AG09319 (cell line): ENCODE measurements around the gene GBP7.
"Not testable (repeated sequence)": the region's sequence is repeated elsewhere in the genome, so short reads cannot be mapped to it uniquely, and the experiment has no call there.

Source experiments
- DNase-seq: peaks from one replicate; pipeline ENCODE4 v3.0.0-alpha.2; 2010; ENCODE audit warnings: low read depth; ENCODE audit errors: extremely low read depth
- TF ChIP-seq, protein P1 (sequence below): IDR thresholded peaks from 2 replicates; pipeline ENCODE4 v1.5.1; 2011; ENCODE audit warnings: low read depth, mild to moderate bottlenecking, inconsistent platforms, low read length, moderate library complexity

GBP7 gene

DNA sequence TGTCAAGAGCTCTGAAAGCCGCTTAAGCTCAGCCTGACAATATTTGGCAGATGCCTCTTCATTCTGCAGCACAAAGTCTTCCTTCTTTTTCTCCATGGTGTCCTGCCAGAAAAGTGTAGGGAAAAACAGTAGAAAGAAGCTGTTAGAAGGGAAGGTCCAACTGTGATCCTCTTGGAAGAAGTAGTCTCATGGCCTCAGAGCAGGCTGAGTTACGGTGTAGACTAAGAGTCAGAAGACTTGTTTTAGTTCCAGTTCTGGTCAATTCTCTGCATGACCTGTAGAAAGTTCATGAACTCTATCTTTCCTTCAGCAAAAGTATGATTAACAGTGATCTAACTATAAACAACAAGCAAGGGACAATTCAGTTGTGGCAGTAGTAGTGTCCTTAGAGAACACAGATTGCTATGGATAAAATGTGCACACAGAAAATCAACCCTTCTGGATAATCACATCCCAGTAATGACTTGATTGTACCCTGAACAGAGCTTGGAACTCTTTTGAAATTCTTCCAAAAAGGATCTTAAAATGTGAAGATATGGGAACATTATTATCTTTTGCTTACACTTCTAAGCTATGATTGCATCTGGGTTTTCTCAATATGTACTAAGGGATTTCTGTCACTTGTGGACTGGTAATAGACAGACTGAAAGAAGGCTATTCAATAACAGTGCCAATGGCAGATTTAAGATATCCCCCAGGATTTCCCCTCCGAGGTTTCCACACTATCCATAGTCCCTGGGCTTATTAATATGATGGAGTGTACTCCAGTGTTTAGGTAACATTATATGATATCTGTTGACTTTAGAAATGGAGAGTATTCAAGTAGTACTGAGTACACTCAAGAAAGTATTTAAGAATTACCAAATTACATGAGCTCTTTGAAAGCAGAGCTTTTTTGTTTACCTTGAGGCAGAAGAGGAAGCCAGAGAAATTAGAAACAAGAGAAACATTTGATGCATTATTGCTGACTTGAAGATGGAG lies 27.8 kb downstream of the GBP7 start:
- TF ChIP-seq, protein P1, sequence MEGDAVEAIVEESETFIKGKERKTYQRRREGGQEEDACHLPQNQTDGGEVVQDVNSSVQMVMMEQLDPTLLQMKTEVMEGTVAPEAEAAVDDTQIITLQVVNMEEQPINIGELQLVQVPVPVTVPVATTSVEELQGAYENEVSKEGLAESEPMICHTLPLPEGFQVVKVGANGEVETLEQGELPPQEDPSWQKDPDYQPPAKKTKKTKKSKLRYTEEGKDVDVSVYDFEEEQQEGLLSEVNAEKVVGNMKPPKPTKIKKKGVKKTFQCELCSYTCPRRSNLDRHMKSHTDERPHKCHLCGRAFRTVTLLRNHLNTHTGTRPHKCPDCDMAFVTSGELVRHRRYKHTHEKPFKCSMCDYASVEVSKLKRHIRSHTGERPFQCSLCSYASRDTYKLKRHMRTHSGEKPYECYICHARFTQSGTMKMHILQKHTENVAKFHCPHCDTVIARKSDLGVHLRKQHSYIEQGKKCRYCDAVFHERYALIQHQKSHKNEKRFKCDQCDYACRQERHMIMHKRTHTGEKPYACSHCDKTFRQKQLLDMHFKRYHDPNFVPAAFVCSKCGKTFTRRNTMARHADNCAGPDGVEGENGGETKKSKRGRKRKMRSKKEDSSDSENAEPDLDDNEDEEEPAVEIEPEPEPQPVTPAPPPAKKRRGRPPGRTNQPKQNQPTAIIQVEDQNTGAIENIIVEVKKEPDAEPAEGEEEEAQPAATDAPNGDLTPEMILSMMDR = no peak
- no peak for DNase-seq

DNA sequence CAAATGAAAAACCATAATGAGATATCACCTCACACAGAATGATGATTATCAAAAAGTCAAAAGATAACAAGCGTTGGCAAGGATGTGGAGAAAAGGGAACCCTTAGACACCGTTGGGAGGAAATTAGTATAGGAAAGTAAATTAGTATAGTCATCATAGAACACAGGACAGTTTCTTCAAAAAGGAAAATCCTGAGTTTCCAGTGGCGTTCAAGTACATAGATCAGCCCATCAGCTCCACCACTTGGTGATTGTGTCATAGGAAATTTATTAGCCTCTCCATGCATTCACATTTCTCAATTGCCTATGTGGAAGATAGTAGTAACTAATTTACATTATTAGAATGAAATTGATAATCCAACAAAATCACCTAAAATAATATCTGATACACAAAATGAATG lies 29.1 kb downstream of the GBP7 start:
- DNase-seq = no peak
- TF ChIP-seq, protein P1 = no peak

DNA sequence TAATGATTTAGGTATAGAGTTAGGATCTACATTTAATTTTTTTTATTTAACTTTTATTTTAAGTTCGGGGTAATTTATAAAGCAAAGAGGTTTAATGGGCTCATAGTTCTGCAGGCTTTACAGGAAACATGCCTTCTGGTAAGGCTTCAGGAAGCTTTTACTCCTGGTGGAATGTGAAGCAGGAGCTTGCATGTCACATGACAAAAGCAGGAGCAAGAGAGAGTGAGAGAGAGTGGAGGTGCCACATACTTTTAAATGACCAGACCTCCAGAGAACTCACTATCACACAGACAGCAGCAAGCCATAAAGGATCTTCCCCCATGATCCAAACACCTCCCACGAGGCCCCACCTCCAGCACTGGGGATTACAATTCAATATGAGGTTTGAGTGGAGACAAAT lies 32.3 kb downstream of the GBP7 start:
- DNase-seq = no peak
- TF ChIP-seq, protein P1 = no peak

DNA sequence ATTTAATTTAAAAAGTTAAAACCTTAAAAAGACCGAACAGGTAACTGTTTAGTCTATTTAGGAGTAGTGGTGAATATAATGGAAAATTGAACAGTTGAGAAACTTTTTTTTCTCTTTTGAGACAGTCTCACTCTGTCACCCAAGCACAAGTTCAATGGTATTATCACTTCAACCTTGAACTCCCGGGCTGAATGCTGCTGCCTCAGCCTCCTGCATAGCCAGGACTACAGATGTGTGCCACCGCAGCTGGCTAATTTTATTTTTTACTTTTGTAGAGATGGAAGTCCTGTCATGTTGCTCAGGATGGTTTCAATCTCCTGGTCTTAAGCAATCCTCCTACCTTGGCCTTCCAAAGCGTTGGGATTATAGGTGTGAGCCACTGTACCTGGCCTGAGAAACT lies 33.6 kb downstream of the GBP7 start:
- TF ChIP-seq, protein P1 = no peak
- no peak for DNase-seq

DNA sequence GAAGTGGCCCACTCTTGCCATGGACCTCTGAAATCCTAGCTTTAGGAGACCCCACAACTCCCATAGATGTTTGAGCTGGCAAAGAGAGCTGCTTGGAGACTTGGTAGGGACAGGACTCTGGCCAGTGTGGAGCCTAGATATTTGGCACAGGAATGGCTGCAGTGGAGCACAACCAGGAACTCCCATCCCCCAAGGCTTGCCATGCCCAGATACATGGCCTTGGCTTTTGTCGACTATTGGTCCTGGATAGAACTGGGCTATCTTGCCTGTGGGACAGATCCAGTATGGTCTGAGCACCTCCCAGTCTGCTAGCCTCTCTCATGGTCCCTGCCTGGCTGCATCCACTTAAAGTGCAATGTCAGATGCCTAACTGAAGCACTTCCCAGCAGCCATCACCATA lies 42.1 kb downstream of the GBP7 start:
- DNase-seq = no peak
- TF ChIP-seq, protein P1 = no peak

DNA sequence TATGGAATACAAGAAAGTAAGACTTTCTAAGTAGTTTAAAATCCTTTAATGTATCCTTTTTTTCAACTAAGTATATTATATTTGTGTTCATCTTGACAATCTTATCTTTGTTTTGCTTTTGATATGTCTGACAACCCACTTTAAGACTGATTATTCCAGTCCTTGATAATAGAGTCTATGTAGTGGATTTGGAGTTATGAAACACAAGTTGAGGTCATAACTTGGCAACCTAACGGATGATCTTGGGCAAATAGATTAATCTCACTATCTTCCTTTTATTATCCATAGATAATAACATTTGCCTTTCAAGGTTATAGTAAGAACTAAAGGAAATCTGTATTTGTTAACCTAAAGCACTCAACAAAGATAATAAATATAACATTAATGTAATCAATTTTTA lies 45.1 kb downstream of the GBP7 start:
- TF ChIP-seq, protein P1 = no peak

DNA sequence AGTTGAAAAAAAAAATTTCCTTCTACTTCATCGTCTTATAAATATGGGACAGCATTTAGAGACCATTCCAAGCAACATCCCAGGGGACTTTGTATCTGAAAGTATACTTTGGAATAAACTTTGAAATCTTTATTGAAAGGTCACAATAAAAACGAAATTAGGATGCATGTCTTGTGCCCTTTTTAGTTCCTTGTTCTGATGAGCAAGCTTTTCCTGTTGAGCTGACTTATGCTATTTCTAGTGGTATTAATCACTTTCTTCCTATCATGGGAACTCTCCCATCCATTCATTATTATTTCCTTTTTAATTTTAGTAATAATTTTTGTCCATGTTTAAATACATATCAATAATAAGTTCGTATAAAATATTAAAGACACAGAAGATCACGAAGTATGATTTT lies 45.9 kb downstream of the GBP7 start:
- TF ChIP-seq, protein P1 = no peak
- DNase-seq = no peak

More for the DNA sequence above, 45.1 kb downstream of the GBP7 start:
- no peak for DNase-seq

DNA sequence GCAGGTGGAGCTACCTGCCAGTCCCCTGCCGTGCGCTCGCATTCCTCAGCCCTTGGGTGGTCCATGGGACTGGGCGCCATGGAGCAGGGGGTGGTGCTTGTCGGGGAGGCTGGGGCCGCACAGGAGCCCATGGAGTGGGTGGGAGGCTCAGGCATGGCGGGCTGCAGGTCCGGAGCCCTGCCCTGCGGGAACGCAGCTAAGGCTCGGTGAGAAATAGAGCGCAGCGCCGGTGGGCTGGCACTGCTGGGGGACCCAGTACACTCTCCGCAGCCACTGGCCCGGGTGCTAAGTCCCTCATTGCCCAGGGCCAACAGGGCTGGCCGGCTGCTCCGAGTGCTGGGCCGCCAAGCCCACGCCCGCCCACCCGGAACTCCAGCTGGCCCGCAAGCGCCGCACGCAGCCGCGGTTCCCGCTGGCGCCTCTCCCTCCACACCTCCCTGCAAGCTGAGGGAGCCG lies 47.8 kb downstream of the GBP7 start:
- not testable (repeated sequence) for DNase-seq

DNA sequence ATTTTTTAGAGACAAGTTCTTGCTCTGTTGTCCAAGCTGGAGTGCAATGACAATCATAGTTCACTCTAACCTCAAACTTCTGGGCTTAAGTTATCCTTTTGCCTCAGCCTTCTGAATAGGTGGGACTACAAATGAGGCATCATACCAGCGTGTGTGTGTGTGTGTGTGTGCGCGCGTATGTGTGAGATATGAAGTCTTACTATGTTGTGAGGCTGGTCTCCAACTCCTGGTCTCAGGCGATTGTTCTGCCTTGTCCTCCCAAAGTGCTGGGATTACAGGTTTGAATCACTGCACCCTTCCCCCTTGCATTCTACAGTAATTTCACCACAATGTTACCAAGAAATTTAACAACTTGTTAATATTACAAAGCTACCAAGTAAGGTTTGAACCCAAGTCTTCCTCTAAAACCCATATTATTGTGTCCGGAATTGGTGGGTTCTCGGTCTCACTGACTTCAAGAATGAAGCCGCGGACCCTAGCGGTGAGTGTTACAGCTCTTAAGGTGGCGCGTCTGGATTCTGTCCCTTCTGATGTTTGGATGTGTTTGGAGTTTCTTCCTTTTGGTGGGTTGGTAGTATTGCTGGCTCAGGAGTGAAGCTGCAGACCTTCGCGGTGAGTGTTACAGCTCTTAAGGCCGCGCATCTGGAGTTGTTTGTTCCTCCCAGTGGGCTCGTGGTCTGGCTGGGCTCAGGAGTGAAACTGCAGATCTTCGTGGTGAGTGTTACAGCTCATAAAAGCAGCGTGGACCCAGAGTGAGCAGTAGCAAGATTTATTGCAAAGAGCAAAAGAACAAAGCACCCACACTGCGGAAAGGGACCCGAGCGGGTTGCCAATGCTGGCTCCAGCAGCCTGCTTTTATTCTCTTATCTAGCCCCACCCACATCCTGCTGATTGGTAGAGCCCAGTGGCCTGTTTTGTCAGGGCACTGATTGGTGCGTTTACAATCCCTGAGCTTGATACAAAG lies 48.9 kb downstream of the GBP7 start:
- not testable (repeated sequence) for DNase-seq
